DMS 273 (cell line): ENCODE measurements around the gene TIAL1.
A peak's percentile ranks its signal among the peaks of the same experiment; 100 is the strongest.
"Not testable (repeated sequence)": the region's sequence is repeated elsewhere in the genome, so short reads cannot be mapped to it uniquely, and the experiment has no call there.

Experiments
- DNase-seq: peaks from one replicate; lab custom pipeline; 2025; ENCODE audit not compliant: unreplicated experiment; lab: John Stamatoyannopoulos, UW

The TIAL1 gene

DNA sequence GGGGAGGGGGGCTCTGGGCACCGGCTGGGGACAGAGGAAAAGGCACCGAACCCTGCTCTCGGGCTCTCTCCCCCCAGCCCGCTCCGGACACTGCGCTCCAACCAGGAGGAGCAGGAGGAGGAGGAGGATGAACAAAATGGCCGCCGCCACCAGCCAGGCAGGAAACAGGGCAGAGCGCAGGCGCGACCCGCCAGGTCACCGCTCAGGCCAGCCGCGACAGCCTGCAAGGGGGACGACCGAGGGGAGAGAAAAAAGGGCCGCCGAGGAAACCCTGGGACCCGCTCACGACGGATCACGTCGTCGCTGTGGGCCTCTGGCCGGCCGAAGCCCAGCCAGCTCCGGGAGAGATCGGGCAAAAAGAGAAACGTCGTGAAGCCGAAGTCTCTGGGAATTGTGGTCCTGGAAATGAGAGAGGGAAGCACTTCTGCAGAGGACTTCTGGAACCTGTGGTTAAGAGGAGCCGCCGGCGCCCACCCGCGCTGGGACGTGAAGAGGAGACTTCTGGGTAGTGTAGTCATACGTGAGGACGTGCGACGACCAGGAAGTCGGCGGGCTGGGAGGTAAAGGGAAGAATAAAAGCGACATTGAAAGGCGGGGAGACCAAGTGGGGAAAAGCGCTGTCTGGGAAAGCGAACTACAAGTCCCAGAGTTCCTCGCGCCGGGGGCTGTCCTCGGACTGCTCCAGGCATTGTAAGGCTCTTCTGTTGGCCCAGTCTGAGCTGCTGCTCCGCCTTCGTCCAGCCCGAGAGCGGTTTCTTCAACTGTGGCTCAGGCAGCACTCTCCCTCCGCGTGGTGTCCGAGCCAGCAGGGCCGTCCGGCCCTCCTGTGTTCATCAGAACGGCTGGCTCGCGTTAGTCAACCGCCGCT is at the start of gene TIAL1:
Gene TIAL1, minus strand, starts transcription at position 428 of the 868 bp plus-strand sequence. CDS start 499 bp downstream, outside the sequence.
- DNase-seq: peak; percentile 98

DNA sequence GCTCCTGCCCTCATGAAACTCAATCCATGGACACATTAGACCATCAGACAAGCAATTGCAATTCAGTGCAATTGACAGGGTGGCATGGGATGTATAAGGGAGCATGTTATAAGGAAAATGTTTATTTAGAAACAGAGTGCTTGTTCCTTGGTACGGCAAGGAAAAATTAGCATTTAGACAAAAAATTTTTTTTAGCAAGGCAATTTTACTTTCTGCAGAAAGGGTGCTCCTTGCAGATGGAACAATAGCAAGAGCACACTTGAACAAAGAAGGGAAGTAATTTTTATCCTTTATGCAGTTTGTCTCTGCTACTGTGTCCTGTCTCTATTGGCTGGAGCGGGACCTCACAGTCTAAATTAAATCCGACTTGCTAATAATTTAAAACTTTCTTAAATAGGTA is 48.2 kb upstream of the TIAL1 start:
- DNase-seq: no peak

GRCh38 chr10:119644205-119644814 is 47.5 kb upstream of the TIAL1 start:
- no peak for DNase-seq

DNA sequence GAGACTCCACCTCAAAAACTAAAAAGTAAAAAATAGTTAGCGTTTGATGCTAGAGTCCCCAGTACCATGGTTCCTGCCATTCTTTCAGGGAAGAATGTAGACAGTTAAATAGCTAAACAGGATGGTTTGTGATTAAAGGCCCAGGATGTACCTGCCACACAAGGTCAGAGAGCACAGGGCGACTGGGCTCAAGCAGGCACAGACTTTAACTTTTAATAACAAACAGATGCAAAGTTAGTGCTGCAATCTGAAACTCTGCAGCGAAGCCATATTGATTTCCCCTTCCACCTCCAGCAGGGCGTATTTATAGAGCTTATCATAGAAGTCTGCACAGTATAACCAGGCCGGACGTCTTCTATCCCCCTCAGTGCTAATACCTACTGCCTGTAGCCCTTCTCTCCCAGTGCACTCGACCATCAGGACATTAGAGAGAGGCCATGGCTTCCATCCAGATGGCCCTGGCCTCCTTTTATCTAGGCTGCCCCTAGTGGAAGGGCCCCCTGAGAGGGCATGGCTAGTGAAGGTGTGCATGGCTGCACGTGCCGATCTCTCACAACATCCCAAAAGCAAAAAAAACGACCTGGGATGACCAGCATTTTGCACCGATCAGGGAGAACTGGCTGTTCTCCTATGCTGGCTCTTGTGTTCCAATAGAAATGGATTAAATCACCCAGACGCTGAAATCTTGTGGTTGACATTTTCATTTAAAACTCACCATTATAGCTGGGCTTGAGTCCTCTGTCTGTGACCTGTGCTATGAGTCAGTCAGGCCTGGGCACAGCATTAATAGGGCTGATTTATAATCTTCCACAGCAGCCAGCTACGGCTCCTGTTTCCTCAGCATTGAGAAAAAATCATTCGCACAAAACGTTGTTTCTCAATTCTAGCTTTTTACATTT is 46.8 kb upstream of the TIAL1 start:
- no peak for DNase-seq

GRCh38 chr10:119642556-119643111 is 45.9 kb upstream of the TIAL1 start:
- no peak for DNase-seq

- no peak for DNase-seq
These were observed 44.2 kb upstream of the TIAL1 start for GRCh38 chr10:119640875-119641526.

GRCh38 chr10:119640384-119640783 is 43.6 kb upstream of the TIAL1 start:
- DNase-seq: no peak

DNA sequence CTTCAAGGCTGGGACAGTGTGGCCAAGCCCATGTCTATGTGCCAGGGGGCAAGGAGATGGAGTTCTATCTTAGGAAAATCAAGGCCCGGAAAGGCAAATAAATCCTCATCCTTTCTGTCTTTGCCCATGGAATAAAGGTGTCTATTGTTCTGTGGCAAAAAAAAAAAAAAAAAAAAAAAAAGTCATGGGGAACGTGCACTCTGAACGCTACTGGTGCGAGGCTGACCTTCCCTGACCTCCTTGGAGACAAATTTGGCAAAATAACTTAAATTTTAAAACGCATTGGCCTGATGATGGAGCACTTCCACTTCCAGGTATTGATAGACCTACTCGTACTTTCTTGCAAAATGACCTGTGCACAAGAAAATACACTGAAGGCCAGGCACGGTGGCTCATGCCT is 42.2 kb upstream of the TIAL1 start:
- no peak for DNase-seq

DNA sequence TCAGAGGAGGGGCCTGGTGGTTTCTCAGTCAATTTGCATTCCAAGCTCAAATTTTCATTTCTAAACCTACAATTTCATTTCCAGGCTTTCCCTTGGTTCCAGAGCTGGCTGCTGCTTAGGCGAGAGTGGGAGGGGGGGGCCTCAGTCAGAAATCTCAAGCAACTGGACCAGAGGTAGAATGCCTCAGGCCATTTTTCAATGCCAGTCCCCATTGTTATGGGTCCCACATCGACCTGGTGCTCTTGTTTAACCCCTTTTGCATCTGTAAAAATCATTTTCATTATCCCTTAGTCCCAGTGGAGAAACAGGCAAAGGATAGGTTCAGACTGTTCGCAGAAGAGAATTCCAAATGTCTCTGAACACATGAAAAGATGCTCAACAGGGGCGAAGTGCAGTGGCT is 40.9 kb upstream of the TIAL1 start:
- no peak for DNase-seq

GRCh38 chr10:119634219-119634544 is 37.4 kb upstream of the TIAL1 start:
- DNase-seq: no peak

DNA sequence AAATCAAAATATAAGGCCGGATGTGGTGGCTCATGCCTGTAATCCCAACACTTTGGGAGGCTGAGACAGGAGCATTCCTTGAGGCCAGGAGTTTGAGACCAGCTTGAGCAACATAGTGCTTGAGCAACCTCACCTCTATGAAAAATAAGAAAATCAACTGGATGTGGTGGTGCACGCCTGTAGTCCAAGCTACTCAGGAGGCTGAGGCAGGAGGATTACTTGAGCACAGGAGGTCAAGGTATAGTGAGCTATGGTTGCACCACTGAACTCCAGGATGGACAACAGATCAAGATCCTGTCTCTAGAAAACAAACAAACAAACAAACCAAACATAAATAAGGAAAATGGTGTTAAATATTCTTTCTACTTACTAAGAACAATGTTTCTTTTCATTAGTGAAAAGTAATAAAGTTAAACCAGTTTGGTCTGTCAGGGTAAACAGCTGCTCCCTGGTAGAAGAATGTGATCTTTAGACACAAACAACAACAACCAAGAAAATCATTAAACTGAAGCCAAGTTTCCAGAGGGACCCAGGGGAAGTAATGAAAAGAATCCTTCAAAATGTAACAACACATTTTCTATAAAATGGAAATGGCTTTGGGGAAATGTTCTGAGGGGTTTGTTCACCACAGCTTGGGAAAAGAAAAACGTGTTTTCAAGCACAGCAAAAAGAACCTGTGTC is 36.9 kb upstream of the TIAL1 start:
- DNase-seq: no peak

DNA sequence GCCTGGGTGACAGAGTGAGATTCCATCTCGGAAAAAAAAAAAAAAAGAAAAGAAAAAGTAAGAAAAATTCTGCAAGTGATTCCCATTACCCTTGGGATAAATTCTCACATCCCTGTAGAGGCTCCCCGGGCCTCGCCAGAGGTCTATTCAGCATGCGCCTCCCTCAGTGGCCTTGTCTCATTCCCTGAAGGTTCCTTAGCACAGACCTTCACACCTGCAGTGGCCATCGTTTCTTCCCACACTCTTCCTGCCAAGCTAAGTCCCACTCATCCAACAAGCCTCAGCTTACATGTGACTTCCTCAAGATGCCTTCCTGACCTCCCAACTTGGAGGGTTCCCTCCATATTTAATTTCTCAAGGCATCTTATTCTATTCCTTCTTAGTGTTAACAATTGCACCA is 33.5 kb upstream of the TIAL1 start:
- no peak for DNase-seq

DNA sequence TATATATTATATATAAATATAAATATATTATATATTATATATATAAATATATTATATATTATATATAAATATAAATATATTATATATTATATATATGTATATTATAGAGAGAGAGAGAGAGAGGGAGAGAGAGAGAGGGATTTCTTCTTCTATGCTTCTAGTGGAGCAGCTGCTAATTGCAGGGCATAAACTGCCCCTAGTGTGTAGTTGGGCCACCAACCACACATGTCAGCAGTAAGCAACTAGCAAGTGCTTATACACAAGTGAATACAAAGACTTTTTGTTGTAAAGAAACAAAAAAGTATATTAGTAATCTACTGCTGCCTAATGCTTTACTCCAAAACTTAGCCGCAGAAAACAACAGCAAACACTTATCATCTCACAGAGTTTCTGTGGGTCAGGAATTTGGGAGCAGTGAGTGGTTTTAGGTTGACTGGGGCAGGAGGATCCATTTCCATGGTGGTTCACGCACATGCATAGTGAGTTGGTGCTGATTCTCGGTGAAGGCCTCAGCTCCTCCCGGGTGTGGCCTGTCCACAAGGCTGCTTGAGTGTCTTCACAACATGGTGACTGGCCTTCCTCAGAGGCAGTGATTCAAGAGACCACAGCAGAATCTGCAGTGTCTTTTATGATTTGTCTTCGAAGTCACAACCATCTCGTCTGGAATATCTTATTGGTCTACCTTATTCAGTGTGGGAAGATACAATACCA is 29.0 kb upstream of the TIAL1 start:
- DNase-seq: peak; percentile 16

- DNase-seq: no peak
These were observed 24.3 kb upstream of the TIAL1 start for GRCh38 chr10:119621078-119621384.

- no peak for DNase-seq
These were observed 23.7 kb upstream of the TIAL1 start for GRCh38 chr10:119620241-119621077.

DNA sequence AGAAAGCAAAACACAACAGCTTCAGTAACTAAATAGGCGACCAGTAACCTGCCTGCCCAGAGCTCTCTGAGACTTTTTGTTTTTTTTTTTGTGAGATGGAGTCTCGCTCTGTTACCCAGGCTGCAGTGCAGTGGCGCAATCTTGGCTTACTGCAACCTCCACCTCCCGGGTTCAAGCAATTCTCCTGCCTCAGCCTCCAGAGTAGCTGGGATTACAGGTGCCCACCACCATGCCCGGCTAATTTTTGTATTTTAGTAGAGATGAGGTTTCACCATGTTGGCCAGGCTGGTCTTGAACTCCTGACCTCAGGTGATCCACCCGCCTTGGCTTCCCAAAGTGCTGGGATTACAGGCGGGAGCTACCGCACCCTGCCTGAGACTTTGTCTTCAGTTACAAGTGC is 23.0 kb upstream of the TIAL1 start:
- DNase-seq: not testable (repeated sequence)

DNA sequence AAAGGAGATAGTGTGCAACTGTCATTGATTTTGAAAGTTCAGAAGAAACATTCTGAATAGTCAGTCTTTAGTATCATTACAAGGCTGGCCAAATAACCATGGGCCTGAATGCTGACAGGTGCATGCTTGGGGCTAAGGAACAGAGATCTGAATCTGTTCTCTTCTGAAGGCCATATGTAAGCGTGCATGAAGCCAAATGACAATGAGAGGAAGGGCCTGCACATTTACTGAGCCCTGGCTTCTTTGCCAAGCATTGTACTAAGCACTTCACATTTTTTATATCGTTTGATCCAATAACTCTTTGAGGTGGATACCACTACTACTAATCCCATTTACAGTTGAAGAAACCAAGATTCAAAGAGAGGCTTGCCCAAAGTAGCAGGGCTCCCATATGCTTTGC is 22.5 kb upstream of the TIAL1 start:
- peak; percentile 28 for DNase-seq

GRCh38 chr10:119616882-119617570 is 20.3 kb upstream of the TIAL1 start:
- peak; percentile 42 for DNase-seq
